K562 (cell line): Measurements from ENCODE around the gene TMBIM4. TPM values are rescaled to one million over a fixed set of nuclear protein-coding genes. Genes with fewer than 3 reads are reported as not detected.

Source experiments
- BCOR ChIP-seq: fragments of 450-650 bp; IDR thresholded peaks from 2 replicates; pipeline ENCODE4 v1.6.1; 2016
- CBX2 ChIP-seq: fragments of 200-600 bp; sonication (generic); IDR thresholded peaks from one replicate; pipeline ENCODE4 v1.6.1; 2012; ENCODE audit warnings: mild to moderate bottlenecking, low read length, inconsistent platforms; ENCODE audit not compliant: insufficient read depth, poor library complexity, severe bottlenecking
- CC2D1A ChIP-seq: fragments of 450-650 bp; IDR thresholded peaks from 2 replicates; pipeline ENCODE4 v1.6.1; 2017; ENCODE audit warnings: mild to moderate bottlenecking
- CEBPB ChIP-seq: fragments of 450-650 bp; IDR thresholded peaks from 2 replicates; pipeline ENCODE4 v1.6.1; 2016; ENCODE audit warnings: missing genetic modification characterization, missing compliant biosample characterization
- JUND ChIP-seq, 2 experiments: IDR thresholded peaks; 2 replicates in 1 of 2; 3 replicates in 1 of 2; pipeline ENCODE4 v1.6.1; 2011; ENCODE audit warnings: borderline replicate concordance in 2 of 2, low read depth in 2 of 2, low read length in 2 of 2, improper control_type of control experiment in 1 of 2, missing biosample characterization in 1 of 2, missing genetic modification characterization in 1 of 2, missing genetic modification reagents in 1 of 2
- KAT8 ChIP-seq: fragments of 450-650 bp; IDR thresholded peaks from 2 replicates; pipeline ENCODE4 v1.6.1; 2016; ENCODE audit warnings: low read depth, mild to moderate bottlenecking
- MTF1 ChIP-seq: fragments of 250-450 bp; sonication (Bioruptor Pico); IDR thresholded peaks from 2 replicates; pipeline ENCODE4 v1.9.0; 2021; ENCODE audit warnings: moderate library complexity, mild to moderate bottlenecking, inconsistent platforms, borderline replicate concordance
- POLR2A ChIP-seq: fragments of 450-650 bp; conservative IDR thresholded peaks from 2 replicates; pipeline ENCODE4 v1.6.1; 2016
- SIX5 ChIP-seq, 2 experiments: IDR thresholded peaks; 2 replicates each; pipeline ENCODE4 v1.6.1; 2011; ENCODE audit warnings: low read length in 2 of 2, borderline replicate concordance in 1 of 2, low read depth in 1 of 2, mild to moderate bottlenecking in 1 of 2, moderate library complexity in 1 of 2; ENCODE audit not compliant: insufficient read depth in 1 of 2
- SNIP1 ChIP-seq: fragments of 450-650 bp; IDR thresholded peaks from 2 replicates; pipeline ENCODE4 v1.7.1; 2017; ENCODE audit warnings: low read depth, mild to moderate bottlenecking
- SP2 ChIP-seq: IDR thresholded peaks from 2 replicates; pipeline ENCODE4 v1.6.1; 2011; ENCODE audit warnings: mild to moderate bottlenecking, low read depth, low read length, moderate library complexity; ENCODE audit not compliant: poor library complexity, severe bottlenecking; ENCODE audit errors: extremely low read depth
- SRSF7 ChIP-seq: fragments of 200-400 bp; formaldehyde crosslinking; optimal IDR thresholded peaks from 2 replicates; pipeline ENCODE3; 2017; ENCODE audit warnings: mild to moderate bottlenecking, low read depth, low read length
- polyA plus RNA-seq, 8 experiments: library from polyadenylated mRNA; depleted of rRNA in 4 of 8; stranded (reverse) in 5 of 8; unstranded in 3 of 8; fragments of >200 nt; fragmentation: Nextera tagmentation in 2 of 8; fragmentation: Illumina TruSeq in 1 of 8; extraction: Ambion mirVana in 2 of 8; extraction: Trizol in 1 of 8; gene quantifications; 2 replicates each; pipeline versions ENCODE4 v1.2.1 to v1.2.3, GENCODE V29; 2011 to 2014; ENCODE audit warnings: inconsistent platforms in 1 of 8, missing spikeins in 1 of 8
- total RNA-seq, 7 experiments: library from RNA; depleted of rRNA in 6 of 7; stranded (reverse); fragments of >200 nt in 6 of 7; fragmentation: Illumina TruSeq in 2 of 7; extraction: Trizol in 2 of 7; gene quantifications; 2 replicates each; pipeline versions ENCODE4 v1.2.1 to v1.2.3, GENCODE V29; 2011 to 2021; ENCODE audit warnings: low replicate concordance in 1 of 7
- TF ChIP-seq, protein P1 (sequence below): fragments of 250-450 bp; sonication (Bioruptor Pico); IDR thresholded peaks from 2 replicates; pipeline ENCODE4 v1.4.0; 2020
- TF ChIP-seq, protein P2 (sequence below): fragments of 450-650 bp; IDR thresholded peaks from 2 replicates; pipeline ENCODE4 v1.6.1; 2016; ENCODE audit warnings: missing biosample characterization, missing genetic modification characterization
- TF ChIP-seq, protein P3 (sequence below), 2 experiments: fragments of 150-350 bp in 1 of 2; IDR thresholded peaks; 2 replicates each; pipeline ENCODE4 v1.6.1; 2012 to 2016; ENCODE audit warnings: low read depth in 2 of 2, low read length in 2 of 2, mild to moderate bottlenecking in 1 of 2, moderate library complexity in 1 of 2
- TF ChIP-seq, protein P4 (sequence below): sonication (generic); formaldehyde crosslinking; IDR thresholded peaks from 2 replicates; pipeline ENCODE4 v1.4.0; 2020; ENCODE audit warnings: mild to moderate bottlenecking, missing genetic modification reagents
- TF ChIP-seq, protein P5 (sequence below): fragments of 250-450 bp; sonication (Bioruptor Pico); IDR thresholded peaks from 2 replicates; pipeline ENCODE4 v1.8.0; 2021; ENCODE audit warnings: borderline replicate concordance, mild to moderate bottlenecking, moderate library complexity; ENCODE audit not compliant: poor library complexity, severe bottlenecking

TMBIM4 gene
- total and polyA plus RNA-seq, 9 of the 15 experiments (the other 6 are each of a cell fraction or from before 2014, with no cell fraction given) = 18.6 to 272 (median 50.0) TPM

DNA sequence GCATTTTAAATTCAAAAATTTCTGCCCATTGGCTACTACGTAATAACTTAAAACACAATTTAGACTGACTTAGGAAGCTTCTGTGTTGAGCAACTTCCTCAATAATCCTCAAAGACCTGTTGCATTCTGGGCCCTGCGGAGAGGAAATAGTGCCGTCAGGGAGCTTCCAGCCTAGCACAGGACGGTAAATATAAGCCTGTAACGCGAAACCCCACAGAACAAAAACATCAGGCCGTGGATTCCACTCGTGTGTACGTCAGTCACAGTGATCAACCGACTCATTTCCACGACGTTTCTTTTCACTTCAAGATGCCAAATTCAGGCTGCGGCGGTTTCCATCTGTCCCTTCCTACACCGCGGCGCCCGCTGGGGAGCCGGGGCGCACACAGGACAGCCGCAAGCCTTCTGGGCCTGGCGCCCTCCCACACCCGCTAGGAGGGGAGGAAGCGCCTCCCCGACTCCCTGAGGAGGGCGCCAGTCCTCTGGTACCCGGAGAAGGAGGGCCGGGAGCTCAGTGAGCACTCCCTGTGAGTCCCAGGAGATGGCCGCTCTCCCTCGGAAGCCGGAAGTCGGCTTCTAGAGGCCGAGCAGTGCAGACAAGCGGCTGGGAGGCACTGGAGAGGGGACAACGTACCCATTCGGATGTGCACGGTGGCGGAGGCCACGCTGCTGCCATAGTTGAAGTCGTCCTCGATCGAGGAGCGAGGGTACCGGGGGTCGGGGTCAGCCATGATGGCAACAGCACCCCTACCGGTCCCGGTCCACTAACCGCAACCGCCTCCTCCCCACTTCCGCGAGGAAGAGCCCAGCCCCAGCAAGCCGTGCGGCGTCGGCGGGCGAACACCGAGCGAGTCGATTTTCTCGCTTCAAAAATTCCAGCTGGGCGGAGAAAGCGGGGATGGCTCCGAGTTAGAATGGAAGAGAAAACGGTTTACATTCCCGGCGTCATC, at the start of gene TMBIM4 (continued):
- TF ChIP-seq, protein P1, sequence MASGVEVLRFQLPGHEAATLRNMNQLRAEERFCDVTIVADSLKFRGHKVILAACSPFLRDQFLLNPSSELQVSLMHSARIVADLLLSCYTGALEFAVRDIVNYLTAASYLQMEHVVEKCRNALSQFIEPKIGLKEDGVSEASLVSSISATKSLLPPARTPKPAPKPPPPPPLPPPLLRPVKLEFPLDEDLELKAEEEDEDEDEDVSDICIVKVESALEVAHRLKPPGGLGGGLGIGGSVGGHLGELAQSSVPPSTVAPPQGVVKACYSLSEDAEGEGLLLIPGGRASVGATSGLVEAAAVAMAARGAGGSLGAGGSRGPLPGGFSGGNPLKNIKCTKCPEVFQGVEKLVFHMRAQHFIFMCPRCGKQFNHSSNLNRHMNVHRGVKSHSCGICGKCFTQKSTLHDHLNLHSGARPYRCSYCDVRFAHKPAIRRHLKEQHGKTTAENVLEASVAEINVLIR (CRISPR knock-in tag) = 0 out of 2 replicates have a peak, but pooled peaks have one; percentile 15
- peak; percentile 95 for TF ChIP-seq POLR2A
- no peak; the same call in 1 of the 2 replicates for TF ChIP-seq BCOR
- TF ChIP-seq, protein P2, sequence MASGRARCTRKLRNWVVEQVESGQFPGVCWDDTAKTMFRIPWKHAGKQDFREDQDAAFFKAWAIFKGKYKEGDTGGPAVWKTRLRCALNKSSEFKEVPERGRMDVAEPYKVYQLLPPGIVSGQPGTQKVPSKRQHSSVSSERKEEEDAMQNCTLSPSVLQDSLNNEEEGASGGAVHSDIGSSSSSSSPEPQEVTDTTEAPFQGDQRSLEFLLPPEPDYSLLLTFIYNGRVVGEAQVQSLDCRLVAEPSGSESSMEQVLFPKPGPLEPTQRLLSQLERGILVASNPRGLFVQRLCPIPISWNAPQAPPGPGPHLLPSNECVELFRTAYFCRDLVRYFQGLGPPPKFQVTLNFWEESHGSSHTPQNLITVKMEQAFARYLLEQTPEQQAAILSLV (tag) = 0 out of 2 replicates have a peak, but pooled peaks have one; percentile 21
- TF ChIP-seq, protein P3, sequence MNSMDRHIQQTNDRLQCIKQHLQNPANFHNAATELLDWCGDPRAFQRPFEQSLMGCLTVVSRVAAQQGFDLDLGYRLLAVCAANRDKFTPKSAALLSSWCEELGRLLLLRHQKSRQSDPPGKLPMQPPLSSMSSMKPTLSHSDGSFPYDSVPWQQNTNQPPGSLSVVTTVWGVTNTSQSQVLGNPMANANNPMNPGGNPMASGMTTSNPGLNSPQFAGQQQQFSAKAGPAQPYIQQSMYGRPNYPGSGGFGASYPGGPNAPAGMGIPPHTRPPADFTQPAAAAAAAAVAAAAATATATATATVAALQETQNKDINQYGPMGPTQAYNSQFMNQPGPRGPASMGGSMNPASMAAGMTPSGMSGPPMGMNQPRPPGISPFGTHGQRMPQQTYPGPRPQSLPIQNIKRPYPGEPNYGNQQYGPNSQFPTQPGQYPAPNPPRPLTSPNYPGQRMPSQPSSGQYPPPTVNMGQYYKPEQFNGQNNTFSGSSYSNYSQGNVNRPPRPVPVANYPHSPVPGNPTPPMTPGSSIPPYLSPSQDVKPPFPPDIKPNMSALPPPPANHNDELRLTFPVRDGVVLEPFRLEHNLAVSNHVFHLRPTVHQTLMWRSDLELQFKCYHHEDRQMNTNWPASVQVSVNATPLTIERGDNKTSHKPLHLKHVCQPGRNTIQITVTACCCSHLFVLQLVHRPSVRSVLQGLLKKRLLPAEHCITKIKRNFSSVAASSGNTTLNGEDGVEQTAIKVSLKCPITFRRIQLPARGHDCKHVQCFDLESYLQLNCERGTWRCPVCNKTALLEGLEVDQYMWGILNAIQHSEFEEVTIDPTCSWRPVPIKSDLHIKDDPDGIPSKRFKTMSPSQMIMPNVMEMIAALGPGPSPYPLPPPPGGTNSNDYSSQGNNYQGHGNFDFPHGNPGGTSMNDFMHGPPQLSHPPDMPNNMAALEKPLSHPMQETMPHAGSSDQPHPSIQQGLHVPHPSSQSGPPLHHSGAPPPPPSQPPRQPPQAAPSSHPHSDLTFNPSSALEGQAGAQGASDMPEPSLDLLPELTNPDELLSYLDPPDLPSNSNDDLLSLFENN (IDR thresholded peaks at IDR 0.05; ENCODE audit: low read depth in 2 of 2, low read length in 2 of 2) = peak; percentile 27 to 88
- TF ChIP-seq KAT8 = peak; percentile 61; the same call in 1 of the 2 replicates
- TF ChIP-seq JUND (IDR thresholded peaks at IDR 0.05; ENCODE audit: borderline replicate concordance, low read depth, low read length) = no peak; the same call in 1 of the 2 replicates
- no peak; the same call in 2 of the 3 replicates for TF ChIP-seq JUND (tag; IDR thresholded peaks at IDR 0.05; ENCODE audit: borderline replicate concordance, low read depth, low read length)
- no peak for TF ChIP-seq SNIP1
- TF ChIP-seq, protein P4, sequence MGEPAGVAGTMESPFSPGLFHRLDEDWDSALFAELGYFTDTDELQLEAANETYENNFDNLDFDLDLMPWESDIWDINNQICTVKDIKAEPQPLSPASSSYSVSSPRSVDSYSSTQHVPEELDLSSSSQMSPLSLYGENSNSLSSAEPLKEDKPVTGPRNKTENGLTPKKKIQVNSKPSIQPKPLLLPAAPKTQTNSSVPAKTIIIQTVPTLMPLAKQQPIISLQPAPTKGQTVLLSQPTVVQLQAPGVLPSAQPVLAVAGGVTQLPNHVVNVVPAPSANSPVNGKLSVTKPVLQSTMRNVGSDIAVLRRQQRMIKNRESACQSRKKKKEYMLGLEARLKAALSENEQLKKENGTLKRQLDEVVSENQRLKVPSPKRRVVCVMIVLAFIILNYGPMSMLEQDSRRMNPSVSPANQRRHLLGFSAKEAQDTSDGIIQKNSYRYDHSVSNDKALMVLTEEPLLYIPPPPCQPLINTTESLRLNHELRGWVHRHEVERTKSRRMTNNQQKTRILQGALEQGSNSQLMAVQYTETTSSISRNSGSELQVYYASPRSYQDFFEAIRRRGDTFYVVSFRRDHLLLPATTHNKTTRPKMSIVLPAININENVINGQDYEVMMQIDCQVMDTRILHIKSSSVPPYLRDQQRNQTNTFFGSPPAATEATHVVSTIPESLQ = no peak
- TF ChIP-seq SIX5 (IDR thresholded peaks at IDR 0.05; ENCODE audit: borderline replicate concordance in 1 of 2, insufficient read depth in 1 of 2, low read depth in 1 of 2, low read length in 2 of 2) = no peak
- TF ChIP-seq CBX2 = no peak
- no peak for TF ChIP-seq SP2
- TF ChIP-seq, protein P5, sequence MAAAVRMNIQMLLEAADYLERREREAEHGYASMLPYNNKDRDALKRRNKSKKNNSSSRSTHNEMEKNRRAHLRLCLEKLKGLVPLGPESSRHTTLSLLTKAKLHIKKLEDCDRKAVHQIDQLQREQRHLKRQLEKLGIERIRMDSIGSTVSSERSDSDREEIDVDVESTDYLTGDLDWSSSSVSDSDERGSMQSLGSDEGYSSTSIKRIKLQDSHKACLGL (CRISPR knock-in tag) = no peak
- peak; percentile 97 for TF ChIP-seq CEBPB (tag)
- peak; percentile 68 for TF ChIP-seq CC2D1A
- no peak for TF ChIP-seq SRSF7
- TF ChIP-seq MTF1 = no peak
